HEK293 (cell line): ENCODE results near the gene FLACC1.

Experiments
- SCRT1 ChIP-seq: fragments of 450-650 bp; formaldehyde crosslinking; IDR thresholded peaks from 2 replicates; pipeline ENCODE4 v1.5.1; 2016; ENCODE audit warnings: missing biosample characterization, missing genetic modification characterization, borderline replicate concordance
- ZNF184 ChIP-seq: fragments of 450-650 bp; IDR thresholded peaks from 2 replicates; pipeline ENCODE4 v1.5.1; 2018; ENCODE audit warnings: missing biosample characterization, mild to moderate bottlenecking, missing genetic modification characterization
- ZNF394 ChIP-seq: fragments of 450-650 bp; formaldehyde crosslinking; IDR thresholded peaks from 2 replicates; pipeline ENCODE4 v1.5.1; 2016; ENCODE audit warnings: missing biosample characterization, missing genetic modification characterization, mild to moderate bottlenecking, moderate library complexity, borderline replicate concordance
- ZNF785 ChIP-seq: fragments of 450-650 bp; formaldehyde crosslinking; IDR thresholded peaks from 2 replicates; pipeline ENCODE4 v1.5.1; 2016; ENCODE audit warnings: missing biosample characterization, missing genetic modification characterization
- ZNF843 ChIP-seq: fragments of 450-650 bp; formaldehyde crosslinking; IDR thresholded peaks from 2 replicates; pipeline ENCODE4 v1.5.1; 2016; ENCODE audit warnings: missing biosample characterization, missing genetic modification characterization

DNA sequence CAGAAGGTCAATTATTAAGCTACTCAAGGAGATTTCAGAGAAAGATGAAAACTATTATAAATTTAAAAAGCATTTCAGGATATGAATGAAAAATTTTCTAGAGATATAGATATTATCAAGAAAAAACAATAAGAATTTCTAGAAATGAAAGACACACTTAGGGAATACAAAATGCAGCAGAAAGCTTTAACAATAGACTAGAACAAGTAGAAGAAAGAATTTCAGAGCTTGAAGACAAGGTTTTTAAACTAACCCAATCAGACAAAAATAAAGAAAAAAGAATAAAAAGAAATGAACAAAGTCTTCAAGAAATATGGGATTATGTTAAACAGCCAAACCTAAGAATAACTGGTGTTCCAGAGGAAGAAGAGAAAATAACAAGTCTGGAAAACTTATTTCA is 34.4 kb downstream of the FLACC1 start:
- TF ChIP-seq ZNF785: no peak
- TF ChIP-seq ZNF394 (tag by site-specific recombination): no peak
- no peak for TF ChIP-seq SCRT1
- TF ChIP-seq ZNF184 (tag by site-specific recombination): no peak
- TF ChIP-seq ZNF843 (tag by site-specific recombination): no peak
